GM12892 (cell line): Measurements from ENCODE around the gene MFN1.

ENCODE experiments used
- POLR2A ChIP-seq: IDR thresholded peaks from 2 replicates; pipeline ENCODE4 v1.6.1; 2011; ENCODE audit warnings: low read depth, low read length, control low read depth
- POLR2AphosphoS5 ChIP-seq: IDR thresholded peaks from 2 replicates; pipeline ENCODE4 v1.6.1; 2011; ENCODE audit warnings: low read depth, low read length, control low read depth
- TAF1 ChIP-seq: IDR thresholded peaks from 2 replicates; pipeline ENCODE4 v1.6.1; 2011; ENCODE audit warnings: low read depth, mild to moderate bottlenecking, control low read depth, low read length, borderline replicate concordance

DNA sequence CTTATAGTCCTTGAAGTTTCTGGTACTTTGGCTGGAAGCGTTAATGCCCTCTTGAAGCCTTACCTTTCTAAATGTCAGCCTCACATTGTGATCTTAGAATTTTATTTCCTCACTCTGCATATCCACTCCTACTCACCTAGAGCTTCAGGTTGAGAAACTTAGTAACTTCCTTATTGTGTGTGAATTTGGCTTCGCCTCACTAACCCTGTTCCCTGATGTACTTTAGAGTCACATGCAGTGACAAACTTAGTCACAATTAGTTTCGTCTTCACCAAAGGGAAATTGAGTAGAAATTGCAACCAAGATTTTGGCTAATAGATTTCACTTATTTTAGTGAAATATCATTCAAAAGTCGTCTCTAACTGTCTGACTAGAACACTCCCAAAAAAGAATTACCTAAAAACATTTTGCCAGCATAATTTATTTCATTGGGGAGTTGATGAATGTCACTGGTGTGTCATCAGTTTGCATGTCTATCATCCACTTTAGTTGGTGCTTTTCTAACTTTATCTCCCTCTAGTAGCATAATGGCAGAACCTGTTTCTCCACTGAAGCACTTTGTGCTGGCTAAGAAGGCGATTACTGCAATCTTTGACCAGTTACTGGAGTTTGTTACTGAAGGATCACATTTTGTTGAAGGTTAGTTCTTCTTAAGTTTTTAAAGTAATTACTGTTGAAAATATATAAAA, 960 bp downstream of the MFN1 start:
- TF ChIP-seq TAF1 (no peak), POLR2A (no peak), POLR2AphosphoS5 (0 out of 2 replicates have a peak, but pooled peaks have one; percentile 12)
